Memory B cell (primary cell): ENCODE data around the gene SYNDIG1.

Experiments used
- ATAC-seq: fragments of 150-1000 bp; cut with Tn5 transposase; 2 replicates; pipeline ENCODE4 v1.10.0; 2021; ENCODE audit warnings: low read depth, mild to moderate bottlenecking, moderate library complexity
- DNase-seq, 2 donors: peaks; one replicate each; pipeline ENCODE4 v3.0.0; 2022; ENCODE audit warnings: low spot score in 2 of 2
- H3K27ac Mint-ChIP-seq: one replicate; pipeline ENCODE4 v1.8.0; 2022; ENCODE audit warnings: mild to moderate bottlenecking, moderate library complexity, mixed read lengths
- H3K27me3 Mint-ChIP-seq: one replicate; pipeline ENCODE4 v1.8.0; 2022; ENCODE audit warnings: mixed read lengths
- H3K36me3 Mint-ChIP-seq: one replicate; pipeline ENCODE4 v1.8.0; 2022; ENCODE audit warnings: mild to moderate bottlenecking, mixed read lengths
- H3K4me1 Mint-ChIP-seq: one replicate; pipeline ENCODE4 v1.8.0; 2022; ENCODE audit warnings: mixed read lengths
- H3K4me3 Mint-ChIP-seq: one replicate; pipeline ENCODE4 v1.8.0; 2022; ENCODE audit warnings: mild to moderate bottlenecking, moderate library complexity, mixed read lengths
- H3K9me3 Mint-ChIP-seq: one replicate; pipeline ENCODE4 v1.8.0; 2022; ENCODE audit warnings: mixed read lengths

The SYNDIG1 gene

GRCh38 chr20:24439737-24440387, 29.6 kb upstream of the SYNDIG1 start:
- no peaks in the 10 kb centered on the region for H3K4me1 Mint-ChIP-seq
- H3K36me3 Mint-ChIP-seq = no peaks in the 10 kb centered on the region
- ATAC-seq (no peak), DNase-seq (no peak)
- no peak overlapping the region for H3K27ac Mint-ChIP-seq
- no peaks in the 10 kb centered on the region for H3K9me3 Mint-ChIP-seq
- H3K4me3 Mint-ChIP-seq = no peak overlapping the region
- H3K27me3 Mint-ChIP-seq = peaks cover 2% of the 10 kb centered on the region

GRCh38 chr20:24441661-24442060, 27.8 kb upstream of the SYNDIG1 start:
- Mint-ChIP-seq H3K4me3 (no peak overlapping the region), H3K27ac (no peak overlapping the region), H3K9me3 (no peaks in the 10 kb centered on the region), H3K36me3 (no peaks in the 10 kb centered on the region), H3K27me3 (peaks cover 2% of the 10 kb centered on the region), H3K4me1 (no peaks in the 10 kb centered on the region)
- ATAC-seq = no peak
- no peak for DNase-seq

GRCh38 chr20:24442909-24443308, 26.5 kb upstream of the SYNDIG1 start:
- peaks cover 2% of the 10 kb centered on the region for H3K27me3 Mint-ChIP-seq
- H3K9me3 Mint-ChIP-seq = no peaks in the 10 kb centered on the region
- no peaks in the 10 kb centered on the region for H3K36me3 Mint-ChIP-seq

GRCh38 chr20:24443436-24443835, 26.0 kb upstream of the SYNDIG1 start:
- no peak overlapping the region for H3K27ac Mint-ChIP-seq
- H3K4me1 Mint-ChIP-seq = no peaks in the 10 kb centered on the region
- H3K9me3 Mint-ChIP-seq = no peaks in the 10 kb centered on the region

More at GRCh38 chr20:24442909-24443308, 26.5 kb upstream of the SYNDIG1 start:
- ATAC-seq = no peak
- H3K27ac Mint-ChIP-seq = no peak overlapping the region
- no peak overlapping the region for H3K4me3 Mint-ChIP-seq
- no peaks in the 10 kb centered on the region for H3K4me1 Mint-ChIP-seq
- no peak for DNase-seq

GRCh38 chr20:24444526-24445190, 24.8 kb upstream of the SYNDIG1 start:
- H3K27me3 Mint-ChIP-seq = peaks cover 2% of the 10 kb centered on the region
- ATAC-seq (no peak), DNase-seq (no peak)
- no peaks in the 10 kb centered on the region for H3K4me1 Mint-ChIP-seq
- no peak overlapping the region for H3K4me3 Mint-ChIP-seq
- no peaks in the 10 kb centered on the region for H3K9me3 Mint-ChIP-seq
- H3K27ac Mint-ChIP-seq = no peak overlapping the region
- H3K36me3 Mint-ChIP-seq = no peaks in the 10 kb centered on the region

More at GRCh38 chr20:24443436-24443835, 26.0 kb upstream of the SYNDIG1 start:
- no peak for ATAC-seq
- Mint-ChIP-seq H3K36me3 (no peaks in the 10 kb centered on the region), H3K27me3 (peaks cover 2% of the 10 kb centered on the region), H3K4me3 (no peak overlapping the region)
- DNase-seq = no peak

GRCh38 chr20:24445510-24446170, 23.8 kb upstream of the SYNDIG1 start:
- ATAC-seq (no peak), DNase-seq (no peak)
- H3K27ac Mint-ChIP-seq = no peak overlapping the region
- no peak overlapping the region for H3K4me3 Mint-ChIP-seq
- peaks cover 2% of the 10 kb centered on the region for H3K27me3 Mint-ChIP-seq
- no peaks in the 10 kb centered on the region for H3K36me3 Mint-ChIP-seq
- no peaks in the 10 kb centered on the region for H3K9me3 Mint-ChIP-seq
- no peaks in the 10 kb centered on the region for H3K4me1 Mint-ChIP-seq

GRCh38 chr20:24446811-24447210, 22.6 kb upstream of the SYNDIG1 start:
- Mint-ChIP-seq H3K4me3 (no peak overlapping the region), H3K9me3 (no peaks in the 10 kb centered on the region), H3K4me1 (no peaks in the 10 kb centered on the region), H3K27me3 (peaks cover 5% of the 10 kb centered on the region), H3K36me3 (no peaks in the 10 kb centered on the region), H3K27ac (no peak overlapping the region)
- no peak for ATAC-seq
- no peak for DNase-seq

- no peaks in the 10 kb centered on the region for H3K9me3 Mint-ChIP-seq
- ATAC-seq (no peak), DNase-seq (no peak)
- H3K27me3 Mint-ChIP-seq = peaks cover 8% of the 10 kb centered on the region
- no peak overlapping the region for H3K27ac Mint-ChIP-seq
- H3K4me3 Mint-ChIP-seq = no peak overlapping the region
- H3K36me3 Mint-ChIP-seq = no peaks in the 10 kb centered on the region
- H3K4me1 Mint-ChIP-seq = no peaks in the 10 kb centered on the region
These were observed 21.3 kb upstream of the SYNDIG1 start for GRCh38 chr20:24448170-24448569.

GRCh38 chr20:24449026-24449720, 20.3 kb upstream of the SYNDIG1 start:
- no peak for ATAC-seq
- Mint-ChIP-seq H3K27me3 (peaks cover 13% of the 10 kb centered on the region), H3K36me3 (no peaks in the 10 kb centered on the region), H3K27ac (no peak overlapping the region), H3K4me3 (no peak overlapping the region), H3K4me1 (no peaks in the 10 kb centered on the region), H3K9me3 (no peaks in the 10 kb centered on the region)
- DNase-seq = no peak

GRCh38 chr20:24450177-24450576, 19.3 kb upstream of the SYNDIG1 start:
- H3K4me3 Mint-ChIP-seq = no peak overlapping the region
- H3K4me1 Mint-ChIP-seq = no peaks in the 10 kb centered on the region
- no peak for ATAC-seq
- no peak for DNase-seq
- no peak overlapping the region for H3K27ac Mint-ChIP-seq
- peaks cover 14% of the 10 kb centered on the region for H3K27me3 Mint-ChIP-seq
- no peaks in the 10 kb centered on the region for H3K36me3 Mint-ChIP-seq
- no peaks in the 10 kb centered on the region for H3K9me3 Mint-ChIP-seq

- ATAC-seq (no peak), DNase-seq (no peak)
- Mint-ChIP-seq H3K36me3 (no peaks in the 10 kb centered on the region), H3K27ac (no peak overlapping the region), H3K27me3 (peaks cover 17% of the 10 kb centered on the region), H3K9me3 (no peaks in the 10 kb centered on the region), H3K4me1 (no peaks in the 10 kb centered on the region), H3K4me3 (no peak overlapping the region)
These were observed 18.6 kb upstream of the SYNDIG1 start for GRCh38 chr20:24450624-24451376.

- H3K27ac Mint-ChIP-seq = no peak overlapping the region
These were observed 18.0 kb upstream of the SYNDIG1 start for GRCh38 chr20:24451428-24451827.

GRCh38 chr20:24452016-24452415, 17.4 kb upstream of the SYNDIG1 start:
- Mint-ChIP-seq H3K4me3 (no peak overlapping the region), H3K9me3 (no peaks in the 10 kb centered on the region), H3K36me3 (no peaks in the 10 kb centered on the region), H3K4me1 (no peaks in the 10 kb centered on the region), H3K27me3 (peaks cover 20% of the 10 kb centered on the region), H3K27ac (no peak overlapping the region)
- ATAC-seq (no peak), DNase-seq (no peak)

More at GRCh38 chr20:24451428-24451827, 18.0 kb upstream of the SYNDIG1 start:
- H3K36me3 Mint-ChIP-seq = no peaks in the 10 kb centered on the region
- no peak for DNase-seq
- no peak for ATAC-seq
- peaks cover 20% of the 10 kb centered on the region for H3K27me3 Mint-ChIP-seq
- no peaks in the 10 kb centered on the region for H3K9me3 Mint-ChIP-seq
- H3K4me3 Mint-ChIP-seq = no peak overlapping the region
- no peaks in the 10 kb centered on the region for H3K4me1 Mint-ChIP-seq
